ENCODE data around the gene SPIN4.

GRCh38 chrX:63350465-63350877, 661 bp downstream of the SPIN4 start:
- TF ChIP-seq, protein P1, sequence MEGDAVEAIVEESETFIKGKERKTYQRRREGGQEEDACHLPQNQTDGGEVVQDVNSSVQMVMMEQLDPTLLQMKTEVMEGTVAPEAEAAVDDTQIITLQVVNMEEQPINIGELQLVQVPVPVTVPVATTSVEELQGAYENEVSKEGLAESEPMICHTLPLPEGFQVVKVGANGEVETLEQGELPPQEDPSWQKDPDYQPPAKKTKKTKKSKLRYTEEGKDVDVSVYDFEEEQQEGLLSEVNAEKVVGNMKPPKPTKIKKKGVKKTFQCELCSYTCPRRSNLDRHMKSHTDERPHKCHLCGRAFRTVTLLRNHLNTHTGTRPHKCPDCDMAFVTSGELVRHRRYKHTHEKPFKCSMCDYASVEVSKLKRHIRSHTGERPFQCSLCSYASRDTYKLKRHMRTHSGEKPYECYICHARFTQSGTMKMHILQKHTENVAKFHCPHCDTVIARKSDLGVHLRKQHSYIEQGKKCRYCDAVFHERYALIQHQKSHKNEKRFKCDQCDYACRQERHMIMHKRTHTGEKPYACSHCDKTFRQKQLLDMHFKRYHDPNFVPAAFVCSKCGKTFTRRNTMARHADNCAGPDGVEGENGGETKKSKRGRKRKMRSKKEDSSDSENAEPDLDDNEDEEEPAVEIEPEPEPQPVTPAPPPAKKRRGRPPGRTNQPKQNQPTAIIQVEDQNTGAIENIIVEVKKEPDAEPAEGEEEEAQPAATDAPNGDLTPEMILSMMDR (IDR thresholded peaks at IDR 0.05), result no peak
- no peak for TF ChIP-seq POLR2A (IDR thresholded peaks at IDR 0.05)

Measured in thyroid gland (tissue), 4 donors.